K562 (cell line): Measurements from ENCODE around the gene PTTG1IP. TPM values are rescaled to one million over a fixed set of nuclear protein-coding genes. Genes with fewer than 3 reads are reported as not detected.

Experiments
- C11orf30 ChIP-seq: fragments of 450-650 bp; IDR thresholded peaks from 2 replicates; pipeline ENCODE4 v1.6.1; 2016; ENCODE audit warnings: low read depth, mild to moderate bottlenecking
- CBFA2T3 ChIP-seq: fragments of 450-650 bp; IDR thresholded peaks from 2 replicates; pipeline ENCODE4 v1.6.1; 2017
- CHAMP1 ChIP-seq: fragments of 450-650 bp; IDR thresholded peaks from 2 replicates; pipeline ENCODE4 v1.6.1; 2016; ENCODE audit warnings: mild to moderate bottlenecking
- CXXC5 ChIP-seq: fragments of 250-450 bp; sonication (Bioruptor Pico); IDR thresholded peaks from 2 replicates; pipeline ENCODE4 v1.8.0; 2022; ENCODE audit warnings: inconsistent platforms, mild to moderate bottlenecking, moderate library complexity
- DDX20 ChIP-seq: fragments of 450-650 bp; IDR thresholded peaks from 2 replicates; pipeline ENCODE4 v1.6.1; 2016; ENCODE audit warnings: missing genetic modification characterization, low read depth, mild to moderate bottlenecking, missing compliant biosample characterization, moderate library complexity
- DEAF1 ChIP-seq: fragments of 450-650 bp; formaldehyde crosslinking; IDR thresholded peaks from 2 replicates; pipeline ENCODE4 v1.4.0; 2020; ENCODE audit warnings: mild to moderate bottlenecking, moderate library complexity
- ETV6 ChIP-seq, 3 experiments: fragments of 150-350 bp in 1 of 3; sonication (generic) in 1 of 3; formaldehyde crosslinking in 1 of 3; IDR thresholded peaks; 2 replicates each; pipeline versions ENCODE4 v1.6.1 to v1.8.0; 2014 to 2022; ENCODE audit warnings: borderline replicate concordance in 2 of 3, low read depth in 2 of 3, antibody characterized with exemption in 1 of 3, low read length in 1 of 3, mild to moderate bottlenecking in 1 of 3, missing genetic modification reagents in 1 of 3
- GATAD2A ChIP-seq: fragments of 450-650 bp; IDR thresholded peaks from 2 replicates; pipeline ENCODE4 v1.6.1; 2017
- GTF2E2 ChIP-seq: fragments of 200-800 bp; sonication (Bioruptor generic); IDR thresholded peaks from 2 replicates; pipeline ENCODE4 v1.6.1; 2016; ENCODE audit warnings: missing genetic modification characterization, missing compliant biosample characterization
- HMG20A ChIP-seq: fragments of 450-650 bp; formaldehyde crosslinking; conservative IDR thresholded peaks from 2 replicates; pipeline ENCODE4 v1.4.0; 2020; ENCODE audit warnings: mild to moderate bottlenecking, mixed read lengths
- PPARD ChIP-seq: fragments of 250-450 bp; sonication (Bioruptor Pico); IDR thresholded peaks from 2 replicates; pipeline ENCODE4 v1.8.0; 2022; ENCODE audit warnings: inconsistent platforms, mild to moderate bottlenecking, moderate library complexity
- RUNX1 ChIP-seq: sonication (generic); IDR thresholded peaks from 2 replicates; pipeline ENCODE4 v1.6.1; 2016; ENCODE audit warnings: antibody characterized with exemption, low read depth
- ZBTB7A ChIP-seq: IDR thresholded peaks from 2 replicates; pipeline ENCODE4 v1.6.1; 2011; ENCODE audit warnings: low read depth, mild to moderate bottlenecking, low read length, moderate library complexity, borderline replicate concordance; ENCODE audit not compliant: control insufficient read depth
- ZNF398 ChIP-seq: fragments of 250-450 bp; sonication (Bioruptor Pico); IDR thresholded peaks from 2 replicates; pipeline ENCODE4 v1.8.0; 2021; ENCODE audit warnings: moderate library complexity, mild to moderate bottlenecking, inconsistent platforms
- ZNF512 ChIP-seq: IDR thresholded peaks from 2 replicates; pipeline ENCODE4 v1.6.1; 2016; ENCODE audit warnings: missing genetic modification characterization, missing compliant biosample characterization
- ZNF77 ChIP-seq: fragments of 250-450 bp; sonication (Bioruptor Pico); IDR thresholded peaks from 2 replicates; pipeline ENCODE4 v1.5.0; 2020
- polyA plus RNA-seq, 8 experiments: library from polyadenylated mRNA; depleted of rRNA in 4 of 8; stranded (reverse) in 5 of 8; unstranded in 3 of 8; fragments of >200 nt; fragmentation: Nextera tagmentation in 2 of 8; fragmentation: Illumina TruSeq in 1 of 8; extraction: Ambion mirVana in 2 of 8; extraction: Trizol in 1 of 8; gene quantifications; 2 replicates each; pipeline versions ENCODE4 v1.2.1 to v1.2.3, GENCODE V29; 2011 to 2014; ENCODE audit warnings: inconsistent platforms in 1 of 8, missing spikeins in 1 of 8
- total RNA-seq, 7 experiments: library from RNA; depleted of rRNA in 6 of 7; stranded (reverse); fragments of >200 nt in 6 of 7; fragmentation: Illumina TruSeq in 2 of 7; extraction: Trizol in 2 of 7; gene quantifications; 2 replicates each; pipeline versions ENCODE4 v1.2.1 to v1.2.3, GENCODE V29; 2011 to 2021; ENCODE audit warnings: low replicate concordance in 1 of 7
- TF ChIP-seq, protein P1 (sequence below): fragments of 450-650 bp; formaldehyde crosslinking; IDR thresholded peaks from 2 replicates; pipeline ENCODE4 v1.4.0; 2022; ENCODE audit warnings: missing genetic modification characterization

Gene PTTG1IP
- total and polyA plus RNA-seq, 9 of the 15 experiments (the other 6 are each of a cell fraction or from before 2014, with no cell fraction given): 5.0 to 99.3 (median 82.4) TPM

- TF ChIP-seq PPARD (CRISPR knock-in tag) (no peak), CBFA2T3 (peak; percentile 100), RUNX1 (peak; percentile 90; the same call in 1 of the 2 replicates), ETV6 (IDR thresholded peaks at IDR 0.05; ENCODE audit: borderline replicate concordance in 1 of 2, low read depth in 2 of 2, low read length in 1 of 2) (peak in 1 of 2 experiments; percentile 36; a peak in 2 of 4 replicates), ETV6 (CRISPR knock-in tag; IDR thresholded peaks at IDR 0.05; ENCODE audit: borderline replicate concordance) (no peak), DEAF1 (CRISPR knock-in tag) (peak; percentile 62; the same call in 1 of the 2 replicates), ZNF512 (tag) (no peak), HMG20A (CRISPR knock-in tag) (no peak), CHAMP1 (peak; percentile 82; the same call in 1 of the 2 replicates), DDX20 (tag) (no peak), ZNF398 (CRISPR knock-in tag) (no peak), C11orf30 (no peak), ZNF77 (CRISPR knock-in tag) (no peak), CXXC5 (CRISPR knock-in tag) (peak; percentile 98), GTF2E2 (no peak), ZBTB7A (no peak), GATAD2A (peak; percentile 93)
- TF ChIP-seq, protein P1, sequence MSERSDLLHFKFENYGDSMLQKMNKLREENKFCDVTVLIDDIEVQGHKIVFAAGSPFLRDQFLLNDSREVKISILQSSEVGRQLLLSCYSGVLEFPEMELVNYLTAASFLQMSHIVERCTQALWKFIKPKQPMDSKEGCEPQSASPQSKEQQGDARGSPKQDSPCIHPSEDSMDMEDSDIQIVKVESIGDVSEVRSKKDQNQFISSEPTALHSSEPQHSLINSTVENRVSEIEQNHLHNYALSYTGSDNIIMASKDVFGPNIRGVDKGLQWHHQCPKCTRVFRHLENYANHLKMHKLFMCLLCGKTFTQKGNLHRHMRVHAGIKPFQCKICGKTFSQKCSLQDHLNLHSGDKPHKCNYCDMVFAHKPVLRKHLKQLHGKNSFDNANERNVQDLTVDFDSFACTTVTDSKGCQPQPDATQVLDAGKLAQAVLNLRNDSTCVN (CRISPR knock-in tag): peak; percentile 84; the same call in 1 of the 2 replicates
Measured at GRCh38 chr21:44854664-44855446, 18.6 kb downstream of the PTTG1IP start (continued).
